GM12891 (cell line): ENCODE results near the gene HLX.

Experiments
- POLR2A ChIP-seq: IDR thresholded peaks from 2 replicates; pipeline ENCODE4 v1.6.1; 2011; ENCODE audit warnings: low read depth, low read length, control low read depth
- POLR2AphosphoS5 ChIP-seq: IDR thresholded peaks from 2 replicates; pipeline ENCODE4 v1.6.1; 2011; ENCODE audit warnings: low read depth, low read length, control low read depth
- POU2F2 ChIP-seq: IDR thresholded peaks from 2 replicates; pipeline ENCODE4 v1.6.1; 2011; ENCODE audit warnings: low read depth, mild to moderate bottlenecking, control low read depth, low read length, moderate library complexity
- TAF1 ChIP-seq: IDR thresholded peaks from 2 replicates; pipeline ENCODE4 v1.6.1; 2011; ENCODE audit warnings: low read depth, low read length, control low read depth

DNA sequence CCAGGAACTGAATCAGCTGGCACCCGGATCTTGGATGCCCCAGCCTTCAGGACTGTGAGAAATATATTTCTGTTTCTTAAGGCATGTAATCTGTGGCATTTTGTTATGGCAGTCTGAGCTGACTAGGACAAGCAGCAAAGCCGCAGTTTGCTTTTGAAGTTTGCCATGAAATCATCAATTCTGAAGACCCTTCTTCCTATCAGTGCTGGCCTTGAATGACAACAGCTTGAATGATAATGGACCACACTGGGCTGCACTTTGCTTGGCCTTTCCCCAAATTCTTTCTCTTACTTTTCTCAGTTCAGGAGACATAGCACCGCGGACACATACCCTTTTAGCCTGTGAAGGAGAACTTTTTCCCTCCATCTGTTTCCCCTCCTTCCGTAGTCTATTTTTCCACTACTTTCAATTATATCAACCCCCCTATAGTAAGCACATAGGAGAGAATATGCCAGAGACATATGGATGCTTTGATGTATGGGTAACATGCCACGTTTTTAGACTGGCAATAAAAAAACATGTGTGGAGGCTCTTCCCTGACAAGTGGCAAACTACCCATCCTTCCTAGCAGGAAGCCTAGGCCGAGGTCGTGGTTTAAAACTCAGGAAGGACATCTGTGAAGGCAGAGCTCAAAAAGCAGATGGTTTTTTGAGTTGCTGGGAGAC lies 42.9 kb downstream of the HLX start:
- no peak for TF ChIP-seq TAF1
- TF ChIP-seq POLR2A: no peak
- TF ChIP-seq POLR2AphosphoS5: no peak
- TF ChIP-seq POU2F2: no peak
